Adipose tissue (tissue), 3 donors: ENCODE data around the gene RPL19. TPM values are rescaled to one million over a fixed set of nuclear protein-coding genes. Genes with fewer than 3 reads are reported as not detected.

Experiments
- H3K27ac ChIP-seq: one replicate; pipeline ENCODE4 v1.5.1; 2013; ENCODE audit warnings: low read depth, low read length
- WGBS, 3 donors: extraction: QIAGEN DNeasy Blood & Tissue Kit; methylation state at CpG; one replicate each; pipeline ENCODE4 v1.1.7; 2013; 5-methylcytosine and 5-hydroxymethylcytosine counted together
- polyA plus RNA-seq, 3 donors: library from polyadenylated mRNA; stranded (reverse); fragments of 200-250 nt; gene quantifications; one replicate each; pipeline ENCODE4 v1.2.3, GENCODE V29; 2013
- donor health status: healthy with polysubstance abuse.
- donor health status: Bipolar disorder and iron deficiency.
- donor health status: healthy.

The RPL19 gene
- polyA plus RNA-seq, 3 donors, result 2,235 to 3,735 (median 3,189) TPM

DNA sequence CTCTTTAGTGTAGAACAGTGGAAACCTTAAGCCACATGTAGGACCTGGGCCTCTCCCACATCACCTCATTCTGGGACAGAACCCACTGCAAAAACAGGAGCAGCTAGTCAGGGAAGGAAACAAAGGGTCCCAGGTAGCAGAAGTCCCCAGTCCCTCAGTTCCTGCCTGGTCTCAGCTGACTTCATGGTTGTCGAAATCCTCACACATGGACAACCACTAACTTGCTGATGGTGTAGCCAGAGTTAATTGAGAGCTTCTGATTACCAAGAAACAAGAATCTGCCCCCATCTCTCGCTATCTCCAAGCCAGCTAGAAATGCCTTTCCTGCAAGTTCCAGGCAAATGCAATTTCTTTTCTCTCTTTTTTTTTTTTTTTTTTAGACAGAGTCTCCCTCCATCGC, 30.6 kb upstream of the RPL19 start:
- 70 to 89% (median 70%) methylated on average over 3 of the region's 3 CpGs for WGBS, 3 donors
- H3K27ac ChIP-seq, result no peak overlapping the region

DNA sequence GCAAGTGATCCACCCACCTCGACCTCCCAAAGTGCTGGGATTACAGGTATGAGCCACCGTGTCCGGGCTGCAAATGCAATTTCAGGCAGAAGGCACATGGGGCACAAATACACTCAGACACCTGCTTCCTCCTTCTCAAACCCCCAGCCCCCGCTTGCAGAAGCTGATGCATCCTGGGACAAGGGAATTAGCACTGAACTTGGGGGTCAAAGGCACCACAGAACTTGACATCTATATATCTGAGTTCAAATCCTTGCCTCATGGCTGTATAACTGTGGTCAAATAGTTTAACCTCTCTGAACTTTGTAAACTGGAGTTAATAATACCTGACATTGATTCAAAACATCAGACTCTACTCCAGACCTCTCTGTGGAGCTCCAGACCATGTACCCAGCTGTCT, 30.0 kb upstream of the RPL19 start:
- H3K27ac ChIP-seq, result no peak overlapping the region
- WGBS, 3 donors, result 45 to 79% (median 47%) methylated on average over 4 of the region's 4 CpGs

DNA sequence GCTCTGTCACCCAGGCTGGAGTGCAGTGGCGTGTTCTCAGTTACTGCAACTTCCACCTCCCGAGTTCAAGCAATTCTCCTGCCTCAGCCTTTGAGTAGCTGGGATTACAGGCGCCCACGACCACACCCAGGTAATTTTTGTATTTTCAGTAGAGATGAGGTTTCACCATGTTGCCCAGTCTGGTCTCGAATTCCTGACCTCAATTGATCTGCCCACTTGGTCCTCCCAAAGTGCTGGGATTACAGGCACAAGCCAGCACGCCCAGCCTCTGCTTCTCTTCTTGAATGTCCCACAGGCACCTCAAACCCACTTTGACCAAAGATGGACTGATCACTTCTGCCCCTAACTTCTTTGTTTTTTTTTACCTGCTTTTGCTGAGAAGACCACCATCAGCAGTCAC, 29.5 kb upstream of the RPL19 start:
- 64 to 86% (median 77%) methylated on average over 6 of the region's 6 CpGs for WGBS, 3 donors
- no peak overlapping the region for H3K27ac ChIP-seq

DNA sequence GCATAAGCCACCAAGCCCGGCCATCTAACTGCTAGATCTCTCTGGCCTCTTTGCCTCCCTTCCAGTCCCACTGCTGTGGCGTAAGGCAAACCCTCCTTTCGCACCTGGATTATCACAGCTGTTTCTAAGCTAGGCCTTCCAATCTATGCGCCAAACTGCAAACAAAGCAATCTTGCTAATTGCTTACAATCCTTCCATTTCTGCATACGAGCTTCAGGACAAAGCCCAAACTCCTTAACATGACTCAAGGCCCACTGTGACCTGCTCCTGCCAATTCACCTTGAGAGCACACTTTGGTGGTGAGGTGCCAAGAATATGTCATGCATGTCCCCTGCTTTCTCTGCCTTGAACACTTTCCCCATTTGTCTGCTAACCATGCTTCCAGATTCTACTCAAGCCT, 28.1 kb upstream of the RPL19 start:
- 53 to 86% (median 84%) methylated on average over 5 of the region's 5 CpGs for WGBS, 3 donors
- no peak overlapping the region for H3K27ac ChIP-seq

DNA sequence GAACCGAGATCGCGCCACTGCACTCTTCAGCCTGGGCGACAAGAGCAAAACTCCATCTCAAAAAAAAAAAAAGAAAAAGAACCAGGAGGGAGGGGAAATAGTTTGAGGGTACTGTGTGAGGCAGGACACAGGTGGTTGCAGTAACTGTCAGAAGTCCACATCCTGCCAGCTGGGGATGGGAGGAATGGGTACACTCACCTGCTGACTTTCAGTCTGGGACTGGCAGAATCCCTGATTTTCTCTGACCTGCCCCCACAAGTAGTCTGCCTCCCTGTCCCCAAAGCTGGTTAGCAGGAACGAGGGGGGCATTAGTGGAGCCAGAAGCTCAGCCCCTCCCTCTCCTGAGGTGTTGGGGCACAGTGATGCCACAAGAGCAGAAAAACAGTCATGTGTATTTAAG, 27.0 kb upstream of the RPL19 start:
- H3K27ac ChIP-seq, result no peak overlapping the region
- WGBS, 3 donors, result 55 to 76% (median 58%) methylated on average over 5 of the region's 5 CpGs

DNA sequence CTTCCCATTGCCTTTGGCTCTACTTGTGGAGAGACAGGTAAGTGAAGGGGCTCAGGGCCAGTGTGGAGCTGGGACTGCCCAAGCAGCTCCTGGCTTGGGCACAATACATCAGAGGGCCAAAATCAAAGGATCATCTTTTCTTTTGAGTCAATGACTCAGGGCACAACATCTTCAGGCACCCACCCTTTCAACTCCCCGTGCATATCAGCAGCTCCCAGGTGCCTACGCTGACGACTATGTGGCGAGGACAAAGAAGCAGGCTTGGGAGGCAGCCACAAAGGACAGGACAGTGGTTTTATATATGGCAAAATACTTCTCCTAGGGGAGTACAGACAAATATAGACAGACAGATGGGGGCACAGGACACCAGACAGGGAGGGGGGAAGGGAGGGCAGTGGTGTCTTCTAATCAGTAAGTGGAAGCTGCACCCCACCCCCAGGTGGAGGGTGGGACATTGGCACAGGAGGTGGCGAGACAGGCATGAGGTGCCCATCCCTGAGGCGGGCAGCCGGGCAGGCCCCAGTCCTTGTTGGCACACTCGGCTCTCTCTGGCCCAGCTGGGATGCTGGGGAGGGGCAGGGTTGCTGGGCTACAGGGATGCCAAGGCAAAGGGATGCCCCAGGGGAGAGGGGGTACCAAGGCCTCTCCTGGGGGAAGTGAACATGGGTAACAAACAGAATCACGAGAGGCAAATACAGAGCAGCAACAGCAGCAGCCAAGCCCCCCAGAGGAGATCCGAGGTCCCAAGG, 26.4 kb upstream of the RPL19 start:
- H3K27ac ChIP-seq, result no peak overlapping the region
- WGBS, 3 donors, result 57 to 66% (median 58%) methylated on average over 10 of the region's 10 CpGs

DNA sequence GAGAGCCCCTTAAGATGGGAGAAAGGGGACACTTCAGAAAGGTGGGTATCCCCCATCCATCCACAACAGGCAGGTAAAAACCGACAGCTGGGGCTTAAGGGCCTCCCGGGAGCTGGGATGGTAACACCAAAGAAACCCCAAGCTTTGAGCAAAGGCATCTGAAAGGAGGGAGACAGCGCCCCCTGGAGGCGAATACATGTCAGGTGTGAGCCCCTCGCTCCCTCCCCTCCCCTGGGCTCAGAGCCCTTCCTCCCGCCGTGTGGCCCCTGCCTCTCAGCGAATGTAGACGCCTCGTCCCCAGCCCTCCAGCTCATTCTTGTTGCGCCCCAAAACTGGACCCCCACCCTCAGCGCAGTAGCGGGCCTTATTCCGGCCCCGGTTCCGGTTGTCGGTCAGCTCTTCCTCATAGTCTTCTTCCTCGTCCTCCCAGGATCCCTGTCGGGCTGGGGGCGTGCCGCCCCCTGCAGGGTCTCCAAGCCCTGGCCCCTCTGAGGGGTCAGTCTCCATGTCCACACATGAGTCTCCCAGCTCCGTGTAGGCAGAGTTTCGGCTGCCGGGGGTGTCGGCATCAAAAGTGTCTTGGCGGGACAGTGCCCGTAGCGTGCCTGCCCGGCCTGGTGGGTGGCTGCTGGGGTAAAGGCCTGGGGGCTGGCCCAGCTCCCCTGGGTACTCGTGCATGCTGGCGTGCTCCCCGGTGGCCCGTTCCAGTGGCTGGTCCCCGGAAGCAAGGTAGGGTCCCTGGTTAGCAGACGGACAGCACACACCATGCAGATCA, 25.0 kb upstream of the RPL19 start:
- H3K27ac ChIP-seq, result no peak overlapping the region
- WGBS, 3 donors, result 56 to 57% (median 57%) methylated on average over 35 of the region's 35 CpGs

DNA sequence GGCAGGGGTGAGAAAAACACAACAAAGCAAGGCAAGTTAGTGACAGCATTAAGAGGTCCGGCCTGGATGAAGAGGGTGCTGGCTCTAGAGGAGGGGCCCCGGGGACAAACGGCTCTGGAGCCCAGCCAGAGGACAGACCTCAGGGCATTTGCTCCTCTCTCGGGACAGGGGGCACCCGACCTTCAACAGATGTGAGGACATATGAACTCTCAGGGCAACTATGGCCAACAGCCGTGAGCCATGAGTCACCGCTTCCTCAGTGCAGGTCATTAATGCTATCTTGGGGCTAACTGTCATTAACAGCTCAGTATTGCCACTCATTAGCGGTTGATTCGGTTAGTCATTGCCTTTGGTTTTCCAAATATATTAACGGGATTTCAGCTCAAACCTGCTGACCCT, 24.4 kb upstream of the RPL19 start:
- 58 to 76% (median 64%) methylated on average over 10 of the region's 10 CpGs for WGBS, 3 donors
- no peak overlapping the region for H3K27ac ChIP-seq

DNA sequence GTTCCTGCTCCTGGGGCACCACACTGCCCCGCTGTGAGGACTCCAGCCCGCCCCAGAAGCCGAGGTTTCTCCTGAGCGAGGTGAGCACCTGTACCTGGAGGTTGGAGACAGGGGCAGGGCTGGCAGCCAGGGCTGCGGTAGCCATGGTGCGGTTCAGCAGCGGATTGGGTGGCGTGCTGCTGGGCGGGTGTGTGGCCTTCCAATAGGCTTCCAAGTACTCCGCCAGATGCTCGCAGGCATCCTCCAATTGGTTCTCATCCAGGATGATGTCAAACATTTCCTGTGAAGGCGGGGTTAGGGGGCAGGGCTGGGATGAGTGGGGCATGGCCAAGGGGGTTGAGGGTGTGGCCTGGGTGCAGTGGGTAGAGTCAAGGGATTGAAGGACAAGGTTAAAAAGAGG, 22.8 kb upstream of the RPL19 start:
- H3K27ac ChIP-seq, result no peak overlapping the region
- 91 to 93% (median 92%) methylated on average over 12 of the region's 12 CpGs for WGBS, 3 donors

DNA sequence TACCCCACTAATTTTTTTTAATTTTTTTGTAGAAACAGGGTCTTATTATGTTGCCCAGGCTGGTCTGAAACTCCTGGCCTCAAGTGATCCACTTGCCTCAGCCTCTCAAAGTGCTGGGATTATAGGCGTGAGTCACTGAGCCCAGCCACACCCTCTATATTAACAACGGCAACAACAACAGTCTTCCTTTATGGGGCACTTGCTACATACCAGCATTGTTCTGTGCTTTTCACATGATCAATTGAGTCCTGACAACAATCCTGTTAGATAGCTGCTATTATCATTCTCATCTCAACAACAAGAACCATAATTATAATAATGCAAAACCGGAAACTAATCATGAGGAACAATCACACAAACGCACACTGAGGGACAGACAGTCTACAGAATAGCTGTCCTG, 21.5 kb upstream of the RPL19 start:
- 74 to 88% (median 81%) methylated on average over 4 of the region's 4 CpGs for WGBS, 3 donors
- H3K27ac ChIP-seq, result no peak overlapping the region

DNA sequence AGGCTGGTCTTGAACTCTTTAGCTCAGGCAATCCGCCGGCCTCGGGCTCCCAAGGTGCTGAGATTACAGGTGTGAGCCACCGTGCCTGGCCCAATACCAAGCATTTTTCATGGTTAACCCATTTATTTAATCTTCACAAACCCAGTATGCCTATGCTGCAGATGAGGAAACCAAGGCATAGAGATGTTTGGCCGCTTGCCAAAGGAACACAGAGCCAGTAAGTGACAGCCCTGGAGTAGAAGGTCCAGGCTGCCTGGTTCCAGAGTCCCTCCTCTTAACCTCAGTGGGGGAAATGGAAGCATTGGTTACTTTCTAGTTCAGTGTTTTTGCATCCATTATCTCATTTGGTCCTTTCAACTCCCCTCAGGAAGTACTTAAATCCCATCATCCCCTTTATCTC, 18.8 kb upstream of the RPL19 start:
- 91% methylated on average over 5 of the region's 5 CpGs for WGBS, 3 donors
- H3K27ac ChIP-seq, result no peak overlapping the region

DNA sequence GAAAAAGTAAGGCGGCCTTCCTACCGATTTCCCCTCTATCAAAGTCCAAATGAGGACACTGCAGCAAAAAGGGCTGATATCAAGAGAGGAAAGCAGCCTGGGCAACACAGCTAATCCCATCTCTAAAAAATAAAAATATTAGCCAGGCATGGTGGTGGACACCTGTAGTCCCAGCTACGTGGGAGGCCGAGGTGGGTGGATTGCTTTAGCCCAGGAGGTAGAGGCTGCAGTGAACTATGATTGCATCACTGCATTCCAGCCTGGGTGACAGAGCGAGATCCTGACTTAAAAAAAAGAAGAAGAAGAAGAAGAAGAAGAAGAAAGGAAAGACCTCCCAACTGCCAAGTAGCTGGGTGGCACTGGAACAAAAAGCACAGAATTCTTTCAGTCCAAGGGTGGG, 17.0 kb upstream of the RPL19 start:
- 79 to 93% (median 88%) methylated on average over 5 of the region's 5 CpGs for WGBS, 3 donors
- H3K27ac ChIP-seq, result no peak overlapping the region

DNA sequence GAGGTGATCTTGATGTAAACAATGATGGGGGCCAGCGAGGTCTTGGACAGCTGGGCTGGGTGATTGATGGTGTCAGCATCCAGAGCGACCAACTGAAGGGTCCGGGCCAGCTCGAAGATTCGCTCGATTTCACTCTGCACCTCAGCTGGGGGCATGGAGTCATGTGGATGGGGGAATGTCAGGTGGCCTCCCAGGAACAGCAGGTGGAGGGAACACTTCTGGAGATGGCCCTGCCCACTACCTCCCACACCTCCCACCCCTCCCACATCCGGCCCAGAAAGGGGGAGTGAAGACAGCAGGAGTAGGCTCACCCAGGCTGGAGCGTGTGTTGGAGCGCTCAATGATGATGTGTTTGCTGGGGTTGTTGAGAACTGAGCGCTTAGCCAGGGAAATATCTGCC, 16.4 kb upstream of the RPL19 start:
- H3K27ac ChIP-seq, result no peak overlapping the region
- 88 to 92% (median 89%) methylated on average over 10 of the region's 10 CpGs for WGBS, 3 donors

DNA sequence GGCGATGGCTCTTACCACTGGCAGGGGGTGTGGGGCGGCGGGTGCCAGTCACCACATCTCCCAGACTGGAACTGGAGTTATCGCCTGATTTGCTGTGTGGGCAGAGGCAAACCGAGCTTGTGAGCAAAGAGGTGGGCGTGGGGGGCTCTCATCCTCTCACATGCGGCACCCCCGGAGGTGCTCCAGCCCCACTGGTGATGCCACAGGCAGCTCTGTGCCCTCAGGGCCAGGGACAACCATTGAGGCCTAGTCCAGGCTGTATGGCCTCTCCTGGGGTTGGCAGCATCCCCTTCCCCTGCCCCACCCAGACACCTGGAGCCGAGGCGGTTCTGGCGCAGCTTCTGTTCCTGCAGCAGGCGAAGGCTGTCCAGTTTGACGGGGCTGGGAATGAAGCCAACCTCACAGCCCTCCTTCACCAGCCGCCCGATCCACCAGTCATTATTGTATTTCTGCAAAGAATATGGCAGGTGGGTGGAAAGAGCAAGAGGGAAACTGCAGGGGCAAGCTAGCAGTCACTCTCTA, 13.5 kb upstream of the RPL19 start:
- no peak overlapping the region for H3K27ac ChIP-seq
- 79 to 87% (median 86%) methylated on average over 15 of the region's 15 CpGs for WGBS, 3 donors

DNA sequence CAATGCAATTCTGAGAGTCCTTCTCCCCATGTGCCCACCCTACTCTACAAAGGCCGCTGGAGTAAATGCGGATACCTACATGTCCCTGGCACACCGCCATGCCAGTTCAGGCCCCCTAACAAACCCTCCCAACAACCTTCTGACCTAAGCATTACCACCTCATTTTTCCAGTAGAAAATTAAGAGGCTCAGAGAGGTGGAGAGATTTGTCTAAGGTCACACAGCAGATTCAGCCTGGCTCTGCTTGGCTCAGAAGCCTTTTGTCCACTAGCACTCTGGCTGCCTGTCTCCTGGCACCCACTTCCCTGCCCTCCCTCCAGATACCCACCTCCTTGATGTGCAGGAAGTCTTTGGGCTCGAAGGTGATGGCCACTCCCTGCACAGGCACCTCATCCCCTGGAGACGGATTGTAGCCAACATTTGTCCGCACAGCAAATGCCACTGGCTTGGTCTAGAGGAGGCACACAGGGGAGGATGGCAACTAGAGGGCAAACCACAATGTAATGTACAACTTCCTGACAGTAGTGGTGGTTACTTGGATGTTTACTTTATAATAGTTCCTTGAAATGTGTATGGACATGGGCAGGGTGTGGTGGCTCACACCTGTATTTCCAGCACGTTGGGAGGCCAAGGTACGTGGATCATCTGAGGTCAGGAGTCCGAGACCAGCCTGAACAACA, 12.8 kb upstream of the RPL19 start:
- 84 to 92% (median 90%) methylated on average over 9 of the region's 9 CpGs for WGBS, 3 donors
- no peak overlapping the region for H3K27ac ChIP-seq

DNA sequence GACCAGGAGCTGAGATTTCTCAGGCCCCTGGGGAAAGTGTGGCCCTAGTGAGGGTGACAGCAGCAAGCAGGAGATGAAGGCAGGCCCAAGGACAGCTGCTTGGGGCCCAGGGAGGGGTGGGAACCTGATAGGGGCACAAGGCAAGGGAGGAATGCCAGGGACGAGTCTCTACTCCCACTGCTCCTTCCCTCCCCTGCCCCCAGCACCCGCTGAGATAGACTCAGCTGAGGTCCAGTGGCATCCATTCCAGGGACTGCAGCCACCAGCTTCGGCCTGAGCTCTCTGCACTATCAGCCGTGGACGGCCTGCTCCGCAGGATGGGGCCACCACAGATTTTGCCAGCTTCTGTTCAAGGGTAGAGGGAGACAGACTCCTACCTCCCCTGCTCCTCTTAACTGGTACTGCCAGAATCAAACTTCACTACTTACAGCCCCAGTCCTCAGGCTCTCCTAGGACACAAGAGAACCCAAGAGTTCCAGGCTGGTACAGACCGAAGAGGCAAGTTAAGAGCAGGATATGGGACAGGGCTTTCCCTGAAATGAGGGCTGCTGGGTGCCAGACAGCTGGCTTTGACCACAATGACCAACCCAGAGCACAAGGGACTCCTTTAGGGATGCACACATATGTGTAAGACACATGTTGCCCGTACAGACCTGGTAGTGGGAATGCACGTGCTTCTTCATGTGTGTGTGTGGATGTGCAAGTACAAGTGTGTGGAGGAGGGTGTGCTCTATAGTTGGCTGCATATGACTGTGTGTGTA, 8.2 kb upstream of the RPL19 start:
- WGBS, 3 donors, result 91 to 94% (median 92%) methylated on average over 8 to 9 of the region's 9 CpGs
- no peak overlapping the region for H3K27ac ChIP-seq

DNA sequence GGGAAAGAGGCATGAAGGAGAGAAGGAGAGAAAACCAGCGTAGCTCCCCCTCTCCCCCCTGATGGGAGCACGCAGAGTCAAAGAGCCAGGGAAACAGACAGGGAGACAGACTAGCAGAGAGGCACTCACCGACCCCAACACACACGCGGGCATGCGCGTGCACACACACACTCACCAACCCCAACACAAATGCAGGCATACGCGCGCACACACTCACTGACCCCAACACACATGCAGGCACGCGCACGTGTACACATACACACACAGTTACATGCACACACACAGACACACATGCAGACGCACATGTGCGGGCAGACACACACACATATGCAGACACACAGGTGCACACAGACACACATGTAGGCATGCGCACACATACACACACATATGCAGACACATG, 7.2 kb upstream of the RPL19 start:
- no peak overlapping the region for H3K27ac ChIP-seq
- WGBS, 3 donors, result 94 to 97% (median 97%) methylated on average over 15 to 16 of the region's 16 CpGs

DNA sequence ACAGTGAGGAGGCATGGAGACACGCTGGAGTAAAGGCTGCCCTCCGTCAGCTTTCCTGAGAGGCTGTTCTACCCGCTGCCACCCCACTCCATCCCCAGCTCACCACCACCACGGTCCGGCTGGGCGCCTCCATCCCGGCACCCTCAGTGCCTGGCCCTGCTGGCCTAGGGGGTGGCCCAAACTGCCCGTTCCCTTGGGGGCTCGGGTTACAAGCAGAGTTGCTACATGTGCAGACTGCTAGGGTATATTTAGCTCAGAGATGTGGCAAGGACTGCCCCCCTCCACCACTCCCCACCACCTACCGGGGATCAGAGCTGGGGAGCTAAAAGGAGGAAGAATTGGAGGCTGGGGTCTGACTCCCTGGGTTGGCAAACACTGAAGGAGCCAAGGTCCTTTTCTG, 6.7 kb upstream of the RPL19 start:
- no peak overlapping the region for H3K27ac ChIP-seq
- WGBS, 3 donors, result 68 to 85% (median 84%) methylated on average over 10 of the region's 10 CpGs
